GM18517 (cell line): ENCODE data around the gene CTTNBP2NL.

Experiments
- ATAC-seq: cut with Tn5 transposase; IDR thresholded peaks from one replicate; pipeline ENCODE4 v1.9.1; 2021; ENCODE audit warnings: mild to moderate bottlenecking, moderate library complexity; ENCODE audit not compliant: unreplicated experiment

The CTTNBP2NL gene

GRCh38 chr1:112505400-112505785, 109.4 kb downstream of the CTTNBP2NL start:
- ATAC-seq = no peak

GRCh38 chr1:112505878-112506277, 109.9 kb downstream of the CTTNBP2NL start:
- no peak for ATAC-seq

GRCh38 chr1:112506306-112506705, 110.3 kb downstream of the CTTNBP2NL start:
- no peak for ATAC-seq

GRCh38 chr1:112506731-112507130, 110.7 kb downstream of the CTTNBP2NL start:
- ATAC-seq = no peak

- ATAC-seq = no peak
Measured at GRCh38 chr1:112507336-112507735, 111.3 kb downstream of the CTTNBP2NL start.

- no peak for ATAC-seq
Measured at GRCh38 chr1:112507921-112508277, 111.9 kb downstream of the CTTNBP2NL start.

- ATAC-seq = no peak
Measured at GRCh38 chr1:112508278-112509004, 112.4 kb downstream of the CTTNBP2NL start, which contains the start of gene WNT2B. TSS of gene WNT2B (plus strand) at chr1:112508965. CDS start at chr1:112509263, 298 bp downstream.

GRCh38 chr1:112509005-112509659, 113.1 kb downstream of the CTTNBP2NL start:
- ATAC-seq = no peak

GRCh38 chr1:112509660-112510178, 113.7 kb downstream of the CTTNBP2NL start:
- ATAC-seq = no peak

GRCh38 chr1:112510340-112510739, 114.3 kb downstream of the CTTNBP2NL start:
- no peak for ATAC-seq
